ENCODE measurements around the gene PPIB.

PPIB gene

GRCh38 chr15:64180235-64180824, 17.5 kb upstream of the PPIB start:
- no peak overlapping the region for H3K4me3 ChIP-seq (ENCODE audit: low read depth, low read length)
- DNase-seq (ENCODE audit: low read depth): no peak
- TF ChIP-seq CTCF (IDR thresholded peaks at IDR 0.05; ENCODE audit: low read depth, low read length, missing control alignments): no peak

DNA sequence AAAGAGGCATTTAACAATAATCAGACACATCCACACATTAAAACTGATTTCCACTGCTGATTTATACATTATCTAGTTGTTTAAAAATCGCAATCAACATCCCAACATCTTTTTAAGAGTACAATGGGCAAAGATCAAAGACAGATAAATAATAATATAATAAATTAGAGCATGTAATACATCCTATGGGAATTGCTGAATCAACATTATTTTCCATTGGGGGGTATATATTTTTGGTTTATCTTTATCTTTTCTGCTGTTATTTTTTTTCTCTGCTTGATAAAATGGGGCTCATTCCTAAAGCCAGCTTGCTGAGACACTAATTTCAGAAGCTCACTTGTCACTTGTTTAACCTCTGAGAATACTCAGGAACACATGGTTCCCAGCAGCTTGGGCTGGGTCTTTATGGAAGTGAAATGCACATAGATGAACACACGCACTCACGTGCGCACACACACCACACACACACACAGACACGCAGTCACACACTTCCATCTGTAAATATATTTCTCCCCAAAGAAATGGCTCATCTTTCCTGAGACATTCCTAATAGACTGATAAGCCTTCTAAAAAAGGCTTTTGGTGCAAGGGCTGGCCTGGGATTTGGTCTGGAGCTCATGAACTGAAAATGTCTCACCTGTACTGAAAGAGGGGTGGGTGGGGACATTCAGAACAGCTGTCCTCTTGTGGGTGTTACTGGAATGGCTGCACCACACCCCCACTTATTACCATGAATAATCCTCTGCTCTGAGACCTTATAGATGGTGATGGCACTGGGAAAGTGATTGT, 3.5 kb upstream of the PPIB start:
- DNase-seq (ENCODE audit: low read depth): no peak
- no peak overlapping the region for H3K4me3 ChIP-seq (ENCODE audit: low read depth, low read length)
- TF ChIP-seq CTCF (IDR thresholded peaks at IDR 0.05; ENCODE audit: low read depth, low read length, missing control alignments): no peak

DNA sequence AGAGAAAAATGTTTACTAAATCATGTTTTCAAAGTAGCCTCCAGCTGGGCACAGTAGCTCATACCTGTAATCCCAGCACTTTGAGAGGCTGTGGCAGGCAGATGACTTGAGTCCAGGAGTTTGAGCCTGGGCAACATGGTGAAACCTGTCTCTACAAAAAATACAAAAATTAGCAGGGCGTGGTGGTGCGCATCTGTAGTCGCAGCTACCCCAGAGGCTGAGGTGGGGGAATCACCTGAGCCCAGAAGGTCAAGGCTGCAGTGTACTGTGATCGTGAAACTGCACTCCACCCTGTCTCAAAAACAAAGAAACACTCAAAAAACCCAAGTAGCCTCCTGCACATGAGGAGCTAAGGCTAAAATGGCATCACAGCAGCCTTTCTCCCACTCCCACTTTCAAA, 1.6 kb upstream of the PPIB start:
- peak; percentile 39 for DNase-seq (ENCODE audit: low read depth)
- TF ChIP-seq CTCF (IDR thresholded peaks at IDR 0.05; ENCODE audit: low read depth, low read length, missing control alignments): no peak
- no peak overlapping the region for H3K4me3 ChIP-seq (ENCODE audit: low read depth, low read length)

GRCh38 chr15:64163659-64164362, 989 bp upstream of the PPIB start:
- DNase-seq (ENCODE audit: low read depth): no peak
- H3K4me3 ChIP-seq (ENCODE audit: low read depth, low read length): peak overlapping the region; percentile 57

DNA sequence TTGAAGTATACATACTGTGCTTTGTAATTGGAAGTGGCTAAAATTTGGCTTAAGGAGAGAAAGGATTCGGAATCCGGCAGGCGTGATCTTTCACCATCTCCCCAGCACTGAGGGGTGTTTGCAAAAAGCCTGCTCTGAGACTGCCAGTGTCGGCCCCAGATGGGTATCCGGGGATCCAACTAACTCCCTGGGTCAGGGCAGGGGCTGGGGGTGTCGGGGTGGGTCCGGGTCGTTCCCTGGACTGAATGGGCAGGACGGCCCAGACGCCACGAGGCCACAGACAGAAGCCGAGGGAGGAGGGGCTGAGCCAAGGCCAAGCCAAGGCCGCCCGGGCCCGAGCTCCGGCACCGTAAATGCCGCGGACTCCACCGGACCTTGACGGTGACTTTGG, 349 bp downstream of the PPIB start:
- no peak for DNase-seq (ENCODE audit: low read depth)
- peak overlapping the region; percentile 75 for H3K4me3 ChIP-seq (ENCODE audit: low read depth, low read length)
- no peak for TF ChIP-seq CTCF (IDR thresholded peaks at IDR 0.05; ENCODE audit: low read depth, low read length, missing control alignments)

More at GRCh38 chr15:64163659-64164362, 989 bp upstream of the PPIB start:
- TF ChIP-seq CTCF (IDR thresholded peaks at IDR 0.05; ENCODE audit: low read depth, low read length, missing control alignments): no peak

- peak overlapping the region; percentile 75 for H3K4me3 ChIP-seq (ENCODE audit: low read depth, low read length)
- no peak for DNase-seq (ENCODE audit: low read depth)
- TF ChIP-seq CTCF (IDR thresholded peaks at IDR 0.05; ENCODE audit: low read depth, low read length, missing control alignments): no peak
Observed at GRCh38 chr15:64161688-64162477, 939 bp downstream of the PPIB start.
